ENCODE results near the gene SYT10. TPM values are rescaled to one million over a fixed set of nuclear protein-coding genes. Genes with fewer than 3 reads are reported as not detected.

The SYT10 gene
- total RNA-seq, 1 experiment from 2014 or later = 0.70 TPM

- Histone ChIP-seq H4K91ac (ENCODE audit: insufficient read length, low read depth, low read length) (no peak overlapping the region), H3K23ac (ENCODE audit: insufficient read length, low read depth, low read length) (no peak overlapping the region), H3K9ac (ENCODE audit: extremely low read depth, insufficient read length, low read length) (no peak overlapping the region), H3K23me2 (ENCODE audit: insufficient read length, low read depth, low read length, poor library complexity, severe bottlenecking) (no peaks in the 10 kb centered on the region), H2BK20ac (ENCODE audit: low read depth, low read length, poor library complexity, severe bottlenecking) (no peak overlapping the region), H3K4ac (ENCODE audit: low read depth, low read length) (no peak overlapping the region), H3K79me1 (ENCODE audit: insufficient read depth, low read depth, low read length, poor library complexity, severe bottlenecking) (no peaks in the 10 kb centered on the region), H2BK120ac (ENCODE audit: low read depth, low read length, poor library complexity, severe bottlenecking) (no peak overlapping the region), H4K5ac (ENCODE audit: insufficient read length, low read depth, low read length) (no peak overlapping the region), H2AFZ (ENCODE audit: low read length) (no peak overlapping the region), H2AK5ac (ENCODE audit: insufficient read length, low read length) (no peak overlapping the region), H3K18ac (ENCODE audit: insufficient read length, low read depth, low read length) (no peak overlapping the region), H2BK15ac (ENCODE audit: low read depth, low read length) (no peak overlapping the region), H2BK12ac (ENCODE audit: insufficient read length, low read depth, low read length) (no peak overlapping the region), H3T11ph (ENCODE audit: low read length) (no peak overlapping the region), H3K27me3 (ENCODE audit: insufficient read depth, low read length) (no peaks in the 10 kb centered on the region), H2BK5ac (ENCODE audit: insufficient read length, low read length) (no peak overlapping the region), H3K4me2 (ENCODE audit: insufficient read depth, insufficient read length, low read length) (no peak overlapping the region), H3K14ac (ENCODE audit: insufficient read depth, low read length) (no peak overlapping the region), H3K4me1 (ENCODE audit: insufficient read depth, low read length) (no peaks in the 10 kb centered on the region), H3K79me2 (ENCODE audit: insufficient read depth, low read length) (no peaks in the 10 kb centered on the region), H3K9me3 (ENCODE audit: control insufficient read depth, low read depth, low read length) (no peaks in the 10 kb centered on the region), H4K8ac (replicated peaks; ENCODE audit: insufficient read length, low read depth, low read length) (no peak overlapping the region), H3K56ac (ENCODE audit: insufficient read length, low read depth, low read length) (no peak overlapping the region), H4K20me1 (ENCODE audit: control insufficient read depth, insufficient read depth, insufficient read length) (no peaks in the 10 kb centered on the region), H3K27ac (ENCODE audit: insufficient read length, low read depth, low read length) (no peak overlapping the region)
- no peak for DNase-seq
- no CpG with 5 or more reads among the region's 3 CpGs for WGBS (ENCODE audit: extremely low coverage, insufficient read length, low lambda C conversion rate)
- Mint-ChIP-seq H3K4me3 (no peak overlapping the region), H3K4me1 (no peaks in the 10 kb centered on the region), H3K36me3 (ENCODE audit: insufficient read depth in 1 of 3, low read depth in 3 of 3) (peaks cover 0 to 2% (median 0%) of the 10 kb centered on the region in 3 experiments; a peak in 2 of 7 replicates), H3K9me3 (peaks cover 0 to 2% of the 10 kb centered on the region in 2 experiments; a peak in 2 of 5 replicates), H3K27me3 (ENCODE audit: low read depth) (no peaks in the 10 kb centered on the region), H3K27ac (no peak overlapping the region)
- TF ChIP-seq, protein P1, sequence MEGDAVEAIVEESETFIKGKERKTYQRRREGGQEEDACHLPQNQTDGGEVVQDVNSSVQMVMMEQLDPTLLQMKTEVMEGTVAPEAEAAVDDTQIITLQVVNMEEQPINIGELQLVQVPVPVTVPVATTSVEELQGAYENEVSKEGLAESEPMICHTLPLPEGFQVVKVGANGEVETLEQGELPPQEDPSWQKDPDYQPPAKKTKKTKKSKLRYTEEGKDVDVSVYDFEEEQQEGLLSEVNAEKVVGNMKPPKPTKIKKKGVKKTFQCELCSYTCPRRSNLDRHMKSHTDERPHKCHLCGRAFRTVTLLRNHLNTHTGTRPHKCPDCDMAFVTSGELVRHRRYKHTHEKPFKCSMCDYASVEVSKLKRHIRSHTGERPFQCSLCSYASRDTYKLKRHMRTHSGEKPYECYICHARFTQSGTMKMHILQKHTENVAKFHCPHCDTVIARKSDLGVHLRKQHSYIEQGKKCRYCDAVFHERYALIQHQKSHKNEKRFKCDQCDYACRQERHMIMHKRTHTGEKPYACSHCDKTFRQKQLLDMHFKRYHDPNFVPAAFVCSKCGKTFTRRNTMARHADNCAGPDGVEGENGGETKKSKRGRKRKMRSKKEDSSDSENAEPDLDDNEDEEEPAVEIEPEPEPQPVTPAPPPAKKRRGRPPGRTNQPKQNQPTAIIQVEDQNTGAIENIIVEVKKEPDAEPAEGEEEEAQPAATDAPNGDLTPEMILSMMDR (conservative IDR thresholded peaks at IDR 0.05) = no peak
These were observed 10.9 kb upstream of the SYT10 start for GRCh38 chr12:33450480-33450879.
